H9 (cell line): Measurements from ENCODE around the gene CHRNA5. TPM values are rescaled to one million over a fixed set of nuclear protein-coding genes. Genes with fewer than 3 reads are reported as not detected.

Source experiments
- DNase-seq: peaks from one replicate; pipeline ENCODE4 v3.0.0-alpha.2; 2017
- H2AFZ ChIP-seq: one replicate; pipeline ENCODE4 v1.6.1; 2013; ENCODE audit warnings: mild to moderate bottlenecking, low read length, control low read depth, moderate library complexity
- H2AK5ac ChIP-seq: 2 replicates; pipeline ENCODE4 v1.6.1; 2013; ENCODE audit warnings: low read length, control low read depth, mixed read lengths; ENCODE audit not compliant: insufficient read length
- H2BK120ac ChIP-seq: one replicate; pipeline ENCODE4 v1.6.1; 2013; ENCODE audit warnings: low read depth, mild to moderate bottlenecking, low read length, control low read depth, inconsistent platforms; ENCODE audit not compliant: poor library complexity, severe bottlenecking
- H2BK12ac ChIP-seq: 2 replicates; pipeline ENCODE4 v1.6.1; 2013; ENCODE audit warnings: low read length, control low read depth, mixed read lengths, low read depth; ENCODE audit not compliant: insufficient read length
- H2BK15ac ChIP-seq: 2 replicates; pipeline ENCODE4 v1.6.1; 2013; ENCODE audit warnings: low read depth, low read length, control low read depth
- H2BK20ac ChIP-seq: one replicate; pipeline ENCODE4 v1.6.1; 2013; ENCODE audit warnings: low read depth, mild to moderate bottlenecking, low read length, control low read depth, inconsistent platforms; ENCODE audit not compliant: poor library complexity, severe bottlenecking
- H2BK5ac ChIP-seq: 2 replicates; pipeline ENCODE4 v1.6.1; 2013; ENCODE audit warnings: low read length, control low read depth, mixed read lengths; ENCODE audit not compliant: insufficient read length
- H3K14ac ChIP-seq: 2 replicates; pipeline ENCODE4 v1.6.1; 2013; ENCODE audit warnings: low read length, control low read depth; ENCODE audit not compliant: insufficient read depth
- H3K18ac ChIP-seq: 2 replicates; pipeline ENCODE4 v1.6.1; 2013; ENCODE audit warnings: low read depth, mild to moderate bottlenecking, mixed read lengths, low read length, control low read depth; ENCODE audit not compliant: insufficient read length
- H3K23ac ChIP-seq: 2 replicates; pipeline ENCODE4 v1.6.1; 2013; ENCODE audit warnings: low read length, control low read depth, mixed read lengths, low read depth; ENCODE audit not compliant: insufficient read length
- H3K23me2 ChIP-seq: 2 replicates; pipeline ENCODE4 v1.6.1; 2013; ENCODE audit warnings: low read depth, mild to moderate bottlenecking, mixed read lengths, low read length, control low read depth; ENCODE audit not compliant: insufficient read length, poor library complexity, severe bottlenecking
- H3K27ac ChIP-seq: 2 replicates; pipeline ENCODE4 v1.5.1; 2013; ENCODE audit warnings: low read length, control low read depth, mixed read lengths, low read depth; ENCODE audit not compliant: insufficient read length
- H3K27me3 ChIP-seq: 2 replicates; pipeline ENCODE4 v1.6.1; 2013; ENCODE audit warnings: low read length, control low read depth, inconsistent platforms; ENCODE audit not compliant: insufficient read depth
- H3K4ac ChIP-seq: 2 replicates; pipeline ENCODE4 v1.6.1; 2013; ENCODE audit warnings: low read depth, mild to moderate bottlenecking, control low read depth, inconsistent platforms, low read length, moderate library complexity
- H3K4me1 ChIP-seq: 2 replicates; pipeline ENCODE4 v1.6.1; 2013; ENCODE audit warnings: low read length, control low read depth, inconsistent platforms; ENCODE audit not compliant: insufficient read depth
- H3K4me2 ChIP-seq: 2 replicates; pipeline ENCODE4 v1.6.1; 2013; ENCODE audit warnings: low read length, control low read depth, mixed read lengths; ENCODE audit not compliant: insufficient read length, insufficient read depth
- H3K56ac ChIP-seq: 2 replicates; pipeline ENCODE4 v1.6.1; 2013; ENCODE audit warnings: low read depth, mild to moderate bottlenecking, mixed read lengths, low read length, control low read depth; ENCODE audit not compliant: insufficient read length
- H3K79me1 ChIP-seq: 2 replicates; pipeline ENCODE4 v1.6.1; 2013; ENCODE audit warnings: low read depth, mild to moderate bottlenecking, moderate library complexity, low read length, control low read depth, inconsistent platforms; ENCODE audit not compliant: insufficient read depth, poor library complexity, severe bottlenecking
- H3K79me2 ChIP-seq: 2 replicates; pipeline ENCODE4 v1.6.1; 2013; ENCODE audit warnings: low read length, control low read depth, inconsistent platforms; ENCODE audit not compliant: insufficient read depth
- H3K9ac ChIP-seq: 2 replicates; pipeline ENCODE4 v1.6.1; 2013; ENCODE audit warnings: low read length, control low read depth, mixed read lengths; ENCODE audit not compliant: insufficient read length; ENCODE audit errors: extremely low read depth
- H3K9me3 ChIP-seq: one replicate; pipeline ENCODE4 v1.6.1; 2013; ENCODE audit warnings: low read depth, low read length, inconsistent platforms; ENCODE audit not compliant: control insufficient read depth
- H3T11ph ChIP-seq: one replicate; pipeline ENCODE4 v1.6.1; 2013; ENCODE audit warnings: mild to moderate bottlenecking, low read length, control low read depth, inconsistent platforms
- H4K20me1 ChIP-seq: one replicate; pipeline ENCODE4 v1.6.1; 2013; ENCODE audit not compliant: control insufficient read depth, insufficient read length, insufficient read depth
- H4K5ac ChIP-seq: 2 replicates; pipeline ENCODE4 v1.6.1; 2013; ENCODE audit warnings: low read depth, mild to moderate bottlenecking, mixed read lengths, low read length, control low read depth; ENCODE audit not compliant: insufficient read length
- H4K8ac ChIP-seq: replicated peaks from 2 replicates; pipeline ENCODE4 v1.6.1; 2013; ENCODE audit warnings: low read length, control low read depth, mixed read lengths, low read depth; ENCODE audit not compliant: insufficient read length
- H4K91ac ChIP-seq: 2 replicates; pipeline ENCODE4 v1.6.1; 2013; ENCODE audit warnings: low read depth, mild to moderate bottlenecking, moderate library complexity, mixed read lengths, low read length, control low read depth; ENCODE audit not compliant: insufficient read length
- H3K27ac Mint-ChIP-seq, 3 experiments: 2 replicates in 2 of 3; 3 replicates in 1 of 3; pipeline ENCODE4 v1.8.0; 2020 to 2021; ENCODE audit warnings: mixed read lengths in 3 of 3, mild to moderate bottlenecking in 1 of 3, moderate library complexity in 1 of 3
- H3K27me3 Mint-ChIP-seq: 2 replicates; pipeline ENCODE4 v1.8.0; 2021; ENCODE audit warnings: low read depth, mild to moderate bottlenecking, moderate library complexity, mixed read lengths
- H3K36me3 Mint-ChIP-seq, 3 experiments: 2 replicates in 2 of 3; 3 replicates in 1 of 3; pipeline ENCODE4 v1.8.0; 2020 to 2021; ENCODE audit warnings: low read depth in 3 of 3, mixed read lengths in 3 of 3; ENCODE audit not compliant: insufficient read depth in 1 of 3
- H3K4me1 Mint-ChIP-seq, 2 experiments: 2 replicates each; pipeline ENCODE4 v1.8.0; 2020; ENCODE audit warnings: mixed read lengths in 2 of 2
- H3K4me3 Mint-ChIP-seq, 2 experiments: 2 replicates in 1 of 2; 3 replicates in 1 of 2; pipeline ENCODE4 v1.8.0; 2020 to 2021; ENCODE audit warnings: mild to moderate bottlenecking in 2 of 2, mixed read lengths in 2 of 2, moderate library complexity in 1 of 2
- H3K9me3 Mint-ChIP-seq, 2 experiments: 2 replicates in 1 of 2; 3 replicates in 1 of 2; pipeline ENCODE4 v1.8.0; 2020; ENCODE audit warnings: mild to moderate bottlenecking in 2 of 2, mixed read lengths in 2 of 2, moderate library complexity in 1 of 2
- CTCF ChIP-seq: fragments of 200-600 bp; sonication (generic); conservative IDR thresholded peaks from 3 replicates; pipeline ENCODE4 v1.8.0; 2021; ENCODE audit warnings: antibody characterized with exemption, mild to moderate bottlenecking
- WGBS: extraction: QIAGEN DNeasy Blood & Tissue Kit; methylation state at CpG from one replicate; pipeline ENCODE4 v1.1.7; 2013; ENCODE audit warnings: missing lambda C conversion rate, low lambda C conversion rate, mixed read lengths; ENCODE audit not compliant: insufficient read length; ENCODE audit errors: extremely low coverage; 5-methylcytosine and 5-hydroxymethylcytosine counted together
- total RNA-seq: library from RNA; stranded (reverse); gene quantifications from 2 replicates; pipeline ENCODE4 v1.2.1, GENCODE V29; 2021

The CHRNA5 gene
- total RNA-seq, 1 experiment from 2014 or later: 16.5 TPM

GRCh38 chr15:78597583-78597982, 32.3 kb downstream of the CHRNA5 start:
- no peak overlapping the region for H3K4me2 ChIP-seq
- H3K27me3 Mint-ChIP-seq: no peaks in the 10 kb centered on the region
- no peak overlapping the region for H3K9ac ChIP-seq
- no peak overlapping the region for H3K23ac ChIP-seq
- no peaks in the 10 kb centered on the region for H3K9me3 Mint-ChIP-seq
- H3K4me1 Mint-ChIP-seq: no peaks in the 10 kb centered on the region
- H4K8ac ChIP-seq: no peak overlapping the region
- no peak overlapping the region for H3K4me3 Mint-ChIP-seq
- no peak overlapping the region for H2BK20ac ChIP-seq
- no peak overlapping the region for H2BK5ac ChIP-seq
- H3K14ac ChIP-seq: no peak overlapping the region
- H4K20me1 ChIP-seq: no peaks in the 10 kb centered on the region
- no peak overlapping the region for H3K56ac ChIP-seq
- DNase-seq: no peak
- H3K27me3 ChIP-seq: no peaks in the 10 kb centered on the region
- no peak overlapping the region for H2AFZ ChIP-seq
- H3K27ac ChIP-seq: no peak overlapping the region
- peaks cover 13 to 24% (median 21%) of the 10 kb centered on the region in 3 experiments; a peak in 6 of 7 replicates for H3K36me3 Mint-ChIP-seq
- WGBS: no CpG with 5 or more reads among the region's 1 CpG
- no peaks in the 10 kb centered on the region for H3K9me3 ChIP-seq
- H3K18ac ChIP-seq: no peak overlapping the region
- H3K23me2 ChIP-seq: no peaks in the 10 kb centered on the region
- no peak overlapping the region for H3T11ph ChIP-seq
- no peak overlapping the region for H3K27ac Mint-ChIP-seq
- H2BK12ac ChIP-seq: no peak overlapping the region
- no peak overlapping the region for H4K91ac ChIP-seq
- no peak overlapping the region for H2BK120ac ChIP-seq
- H3K79me2 ChIP-seq: no peaks in the 10 kb centered on the region
- H3K4ac ChIP-seq: no peak overlapping the region
- TF ChIP-seq CTCF: no peak
- no peaks in the 10 kb centered on the region for H3K79me1 ChIP-seq
- no peak overlapping the region for H2AK5ac ChIP-seq
- H4K5ac ChIP-seq: no peak overlapping the region
- no peak overlapping the region for H2BK15ac ChIP-seq
- no peaks in the 10 kb centered on the region for H3K4me1 ChIP-seq
